GM12873 (cell line): ENCODE measurements around the gene ADAM12.

Experiments used
- CTCF ChIP-seq: IDR thresholded peaks from 2 replicates; pipeline ENCODE4 v1.5.1; 2012; ENCODE audit warnings: low read depth, mild to moderate bottlenecking, moderate library complexity, low read length, control low read depth; ENCODE audit not compliant: insufficient read depth; ENCODE audit errors: missing control alignments

ADAM12 gene

GRCh38 chr10:126080291-126080825 lies 307.9 kb downstream of the ADAM12 start:
- TF ChIP-seq CTCF = no peak

- no peak for TF ChIP-seq CTCF
Observed at GRCh38 chr10:126075009-126075408, 313.3 kb downstream of the ADAM12 start.

- no peak for TF ChIP-seq CTCF
Observed at GRCh38 chr10:126074291-126074690, 314.0 kb downstream of the ADAM12 start.

GRCh38 chr10:126073606-126074005 lies 314.7 kb downstream of the ADAM12 start:
- no peak for TF ChIP-seq CTCF

GRCh38 chr10:126072622-126073021 lies 315.7 kb downstream of the ADAM12 start:
- no peak for TF ChIP-seq CTCF

GRCh38 chr10:126070476-126071215 lies 317.6 kb downstream of the ADAM12 start:
- TF ChIP-seq CTCF = no peak

GRCh38 chr10:126068322-126068721 lies 320.0 kb downstream of the ADAM12 start:
- TF ChIP-seq CTCF = no peak
